Measurements from ENCODE around the gene RYR1. TPM values are rescaled to one million over a fixed set of nuclear protein-coding genes. Genes with fewer than 3 reads are reported as not detected.
"Not testable (repeated sequence)": the region's sequence is repeated elsewhere in the genome, so short reads cannot be mapped to it uniquely, and the experiment has no call there.

Gene RYR1
- total RNA-seq, 1 donor from 2014 or later = 14.4 TPM

GRCh38 chr19:38539751-38540150, 106.3 kb downstream of the RYR1 start:
- intact Hi-C loops (cut with DNase I) = no loop called here
- DNase-seq (ENCODE audit: low spot score) (no peak), ATAC-seq (no peak)

- DNase-seq (ENCODE audit: low spot score) (no peak), ATAC-seq (no peak)
- intact Hi-C loops (cut with DNase I) = no loop called here
These were observed 108.5 kb downstream of the RYR1 start for GRCh38 chr19:38542040-38542439.

GRCh38 chr19:38543286-38543806, 109.9 kb downstream of the RYR1 start:
- intact Hi-C loops (cut with DNase I) = no loop called here
- DNase-seq (ENCODE audit: low spot score) = no peak
- no peak for ATAC-seq

GRCh38 chr19:38543807-38544568, 110.5 kb downstream of the RYR1 start:
- intact Hi-C loops (cut with DNase I) = loop anchor here (1.0 kb wide), 1 partner anchor 361 kb away; no protein-coding TSS in a partner anchor
- ATAC-seq = peak; percentile 90
- no peak for DNase-seq (ENCODE audit: low spot score)

- intact Hi-C loops (cut with DNase I) = loop anchor here (1.0 kb wide), 1 partner anchor 361 kb away; no protein-coding TSS in a partner anchor
- ATAC-seq (no peak), DNase-seq (ENCODE audit: low spot score) (no peak)
These were observed 111.3 kb downstream of the RYR1 start for GRCh38 chr19:38544569-38545315.

- no peak for ATAC-seq
- no peak for DNase-seq (ENCODE audit: low spot score)
- intact Hi-C loops (cut with DNase I) = no loop called here
These were observed 112.1 kb downstream of the RYR1 start for GRCh38 chr19:38545596-38545995.

GRCh38 chr19:38547421-38547820, 113.9 kb downstream of the RYR1 start:
- intact Hi-C loops (cut with DNase I) = no loop called here
- no peak for DNase-seq (ENCODE audit: low spot score)
- no peak for ATAC-seq

GRCh38 chr19:38549061-38549460, 115.6 kb downstream of the RYR1 start:
- ATAC-seq = no peak
- no peak for DNase-seq (ENCODE audit: low spot score)
- intact Hi-C loops (cut with DNase I) = no loop called here

- ATAC-seq = no peak
- intact Hi-C loops (cut with DNase I) = no loop called here
These were observed 116.5 kb downstream of the RYR1 start for GRCh38 chr19:38549942-38550341.

GRCh38 chr19:38550376-38550775, 116.9 kb downstream of the RYR1 start:
- ATAC-seq = no peak
- intact Hi-C loops (cut with DNase I) = no loop called here
- DNase-seq (ENCODE audit: low spot score) = no peak

More at GRCh38 chr19:38549942-38550341, 116.5 kb downstream of the RYR1 start:
- no peak for DNase-seq (ENCODE audit: low spot score)

- no peak for DNase-seq (ENCODE audit: low spot score)
- no peak for ATAC-seq
- intact Hi-C loops (cut with DNase I) = no loop called here
These were observed 117.9 kb downstream of the RYR1 start for GRCh38 chr19:38551450-38551813.

GRCh38 chr19:38553239-38553638, 119.7 kb downstream of the RYR1 start:
- DNase-seq (ENCODE audit: low spot score); ATAC-seq; intact Hi-C loops (cut with DNase I): not testable (repeated sequence)

- no peak for DNase-seq (ENCODE audit: low spot score)
- no peak for ATAC-seq
- intact Hi-C loops (cut with DNase I) = no loop called here
These were observed 121.2 kb downstream of the RYR1 start for GRCh38 chr19:38554676-38555141.

GRCh38 chr19:38555200-38555599, 121.7 kb downstream of the RYR1 start:
- intact Hi-C loops (cut with DNase I) = no loop called here
- ATAC-seq = no peak

GRCh38 chr19:38556521-38557174, 123.2 kb downstream of the RYR1 start:
- no peak for DNase-seq (ENCODE audit: low spot score)
- intact Hi-C loops (cut with DNase I) = no loop called here
- no peak for ATAC-seq

More at GRCh38 chr19:38555200-38555599, 121.7 kb downstream of the RYR1 start:
- no peak for DNase-seq (ENCODE audit: low spot score)

- no peak for ATAC-seq
- intact Hi-C loops (cut with DNase I) = no loop called here
- DNase-seq (ENCODE audit: low spot score) = no peak
These were observed 123.8 kb downstream of the RYR1 start for GRCh38 chr19:38557205-38557799.

GRCh38 chr19:38558933-38559332, 125.4 kb downstream of the RYR1 start:
- ATAC-seq; intact Hi-C loops (cut with DNase I); DNase-seq (ENCODE audit: low spot score): not testable (repeated sequence)

- DNase-seq (ENCODE audit: low spot score) (no peak), ATAC-seq (no peak)
- intact Hi-C loops (cut with DNase I) = no loop called here
These were observed 126.2 kb downstream of the RYR1 start for GRCh38 chr19:38559428-38560401.

Measured in sciatic nerve (tissue), 2 donors.